ENCODE data around the gene SLC6A8. TPM values are rescaled to one million over a fixed set of nuclear protein-coding genes. Genes with fewer than 3 reads are reported as not detected.

SLC6A8 gene
- polyA plus RNA-seq, 1 experiment, result 6.9 TPM

DNA sequence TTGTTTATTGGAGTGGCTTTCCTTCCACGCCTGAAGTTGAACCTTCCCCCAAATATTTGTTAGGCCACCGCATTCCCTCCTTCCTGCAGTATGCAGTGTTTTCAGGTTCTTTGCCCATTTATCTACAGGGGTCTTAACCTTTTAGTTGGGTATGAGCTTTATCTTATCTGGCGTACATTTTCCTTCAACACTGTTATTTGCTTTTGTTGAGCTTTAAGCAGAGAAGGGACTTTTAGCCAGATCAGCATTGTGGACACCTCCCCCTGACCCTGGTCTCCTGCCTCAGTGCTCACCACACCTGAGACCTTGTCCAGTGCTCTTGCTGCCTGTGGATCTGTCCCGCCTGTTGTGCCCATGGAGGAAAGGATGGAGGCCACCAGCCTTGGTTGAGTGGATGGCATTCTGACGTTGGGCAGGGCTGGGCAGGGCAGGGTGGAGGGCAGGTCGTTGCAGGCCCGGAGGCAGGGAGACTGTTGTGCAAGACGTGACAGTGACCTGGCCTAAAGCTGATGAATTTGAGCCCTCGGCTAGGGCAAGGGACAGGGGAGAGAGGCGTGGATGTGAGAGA lies 41.7 kb upstream of the SLC6A8 start:
- H3K27ac ChIP-seq (ENCODE audit: low read depth, low read length), result no peak overlapping the region
- POLR2A ChIA-PET, result interaction anchor here (0.6 to 0.7 kb wide), 2 partner anchors 27 to 89 kb away, joined by 3 read pairs; no protein-coding TSS in a partner anchor
- H3K9me3 ChIP-seq (ENCODE audit: control insufficient read depth, insufficient read depth, low read length), result no peaks in the 10 kb centered on the region
- no peak overlapping the region for H3K4me3 ChIP-seq (ENCODE audit: low read depth, low read length)
- peaks cover 50% of the 10 kb centered on the region for H3K27me3 ChIP-seq (ENCODE audit: control insufficient read depth, insufficient read depth, low read length)
- TF ChIP-seq, protein P1, sequence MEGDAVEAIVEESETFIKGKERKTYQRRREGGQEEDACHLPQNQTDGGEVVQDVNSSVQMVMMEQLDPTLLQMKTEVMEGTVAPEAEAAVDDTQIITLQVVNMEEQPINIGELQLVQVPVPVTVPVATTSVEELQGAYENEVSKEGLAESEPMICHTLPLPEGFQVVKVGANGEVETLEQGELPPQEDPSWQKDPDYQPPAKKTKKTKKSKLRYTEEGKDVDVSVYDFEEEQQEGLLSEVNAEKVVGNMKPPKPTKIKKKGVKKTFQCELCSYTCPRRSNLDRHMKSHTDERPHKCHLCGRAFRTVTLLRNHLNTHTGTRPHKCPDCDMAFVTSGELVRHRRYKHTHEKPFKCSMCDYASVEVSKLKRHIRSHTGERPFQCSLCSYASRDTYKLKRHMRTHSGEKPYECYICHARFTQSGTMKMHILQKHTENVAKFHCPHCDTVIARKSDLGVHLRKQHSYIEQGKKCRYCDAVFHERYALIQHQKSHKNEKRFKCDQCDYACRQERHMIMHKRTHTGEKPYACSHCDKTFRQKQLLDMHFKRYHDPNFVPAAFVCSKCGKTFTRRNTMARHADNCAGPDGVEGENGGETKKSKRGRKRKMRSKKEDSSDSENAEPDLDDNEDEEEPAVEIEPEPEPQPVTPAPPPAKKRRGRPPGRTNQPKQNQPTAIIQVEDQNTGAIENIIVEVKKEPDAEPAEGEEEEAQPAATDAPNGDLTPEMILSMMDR (IDR thresholded peaks at IDR 0.05; ENCODE audit: low read depth, low read length), result no peak
- DNase-seq (ENCODE audit: low read depth, low spot score), result no peak
- CTCF ChIA-PET, result interaction anchor here (0.7 to 1.7 kb wide), 4 partner anchors 14 to 107 kb away, joined by 3 to 5 read pairs (median 3); no protein-coding TSS in a partner anchor

DNA sequence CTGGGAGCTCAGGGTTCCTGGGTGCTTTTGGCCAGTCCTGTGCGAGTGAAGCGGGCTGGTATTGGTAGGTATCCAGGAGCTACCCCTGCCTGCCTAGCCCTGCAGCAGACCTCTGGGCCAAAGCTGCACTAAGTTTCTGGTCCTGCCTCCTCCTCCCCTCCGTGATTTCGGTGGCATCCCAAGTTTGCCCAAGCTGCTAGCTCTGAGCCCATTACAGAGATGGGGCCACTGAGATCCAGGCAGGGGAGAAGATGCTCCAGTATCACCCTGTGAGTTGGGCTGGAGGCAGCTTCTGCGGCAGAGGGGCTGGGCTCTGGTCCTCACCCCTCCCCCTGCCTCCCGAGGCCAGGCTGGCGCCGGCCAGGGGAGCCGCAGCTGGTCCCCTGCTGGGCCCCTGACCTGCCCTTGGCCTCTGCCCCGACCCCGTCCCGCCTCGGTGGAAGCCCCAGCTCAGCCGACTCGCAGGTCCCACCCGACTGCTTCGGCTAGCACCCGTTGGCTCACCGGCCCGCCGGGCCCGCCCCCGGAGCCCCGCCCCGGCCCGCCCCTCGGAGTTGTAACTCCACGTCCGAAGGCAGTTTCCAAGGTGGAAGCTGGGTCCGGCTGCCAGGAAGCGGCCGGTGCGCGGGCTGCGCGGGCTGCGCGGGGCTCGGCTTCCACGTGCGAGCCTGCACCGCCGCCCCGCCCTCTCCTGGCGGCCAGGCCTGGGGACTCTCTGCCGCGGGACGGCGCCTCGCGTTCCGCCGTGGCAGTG lies 40.9 kb upstream of the SLC6A8 start, which contains the start of gene DUSP9:
Gene DUSP9, plus strand, starts transcription at position 584 of the 754 bp plus-strand sequence. CDS start 751 bp downstream, outside the sequence.
- H3K9me3 ChIP-seq (ENCODE audit: control insufficient read depth, insufficient read depth, low read length), result no peaks in the 10 kb centered on the region
- TF ChIP-seq, protein P1 (IDR thresholded peaks at IDR 0.05; ENCODE audit: low read depth, low read length), result no peak
- no peak for DNase-seq (ENCODE audit: low read depth, low spot score)
- POLR2A ChIA-PET, result interaction anchor here (0.6 to 0.7 kb wide), 2 partner anchors 28 to 89 kb away, joined by 3 read pairs; no protein-coding TSS in a partner anchor
- no peak within 1 kb of the TSS for H3K4me3 ChIP-seq (ENCODE audit: low read depth, low read length)
- CTCF ChIA-PET, result interaction anchor here (0.7 to 1.1 kb wide), 2 partner anchors 13 to 22 kb away, joined by 3 read pairs; no protein-coding TSS in a partner anchor
- no peak within 1 kb of the TSS for H3K27ac ChIP-seq (ENCODE audit: low read depth, low read length)
- H3K27me3 ChIP-seq (ENCODE audit: control insufficient read depth, insufficient read depth, low read length), result peaks cover 45% of the 10 kb centered on the region

DNA sequence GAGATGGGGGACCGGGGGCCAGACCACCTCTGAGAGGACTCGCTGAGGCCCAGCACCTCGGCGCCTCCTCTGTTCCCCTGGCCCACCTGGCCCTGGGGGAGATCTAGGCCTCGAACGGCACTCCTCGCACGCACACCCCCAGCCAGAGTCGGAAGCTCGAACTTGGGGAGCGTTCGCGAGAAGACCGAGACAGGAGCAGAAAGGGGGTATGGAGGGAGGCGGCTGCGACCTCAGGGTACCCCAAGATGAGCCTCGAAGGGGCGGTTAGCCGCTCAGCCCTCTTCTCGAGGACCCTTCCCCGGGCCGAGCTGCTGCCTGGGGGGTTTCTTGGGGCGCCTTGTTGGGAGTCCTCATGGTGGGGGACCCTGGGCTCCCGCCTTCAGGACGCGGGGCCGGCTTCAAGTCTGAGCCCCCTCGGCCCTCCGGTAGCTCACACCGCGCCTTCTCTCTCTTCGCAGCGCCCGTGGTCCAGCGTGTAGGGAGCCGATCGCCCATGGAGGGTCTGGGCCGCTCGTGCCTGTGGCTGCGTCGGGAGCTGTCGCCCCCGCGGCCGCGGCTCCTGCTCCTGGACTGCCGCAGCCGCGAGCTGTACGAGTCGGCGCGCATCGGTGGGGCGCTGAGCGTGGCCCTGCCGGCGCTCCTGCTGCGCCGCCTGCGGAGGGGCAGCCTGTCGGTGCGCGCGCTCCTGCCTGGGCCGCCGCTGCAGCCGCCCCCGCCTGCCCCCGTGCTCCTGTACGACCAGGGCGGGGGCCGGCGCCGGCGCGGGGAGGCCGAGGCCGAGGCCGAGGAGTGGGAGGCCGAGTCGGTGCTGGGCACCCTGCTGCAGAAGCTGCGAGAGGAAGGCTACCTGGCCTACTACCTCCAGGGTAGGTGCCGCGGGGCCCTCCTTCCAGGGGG lies 40.0 kb upstream of the SLC6A8 start:
- Histone ChIP-seq H3K27me3 (ENCODE audit: control insufficient read depth, insufficient read depth, low read length) (peaks cover 40% of the 10 kb centered on the region), H3K27ac (ENCODE audit: low read depth, low read length) (no peak overlapping the region), H3K4me3 (ENCODE audit: low read depth, low read length) (no peak overlapping the region), H3K9me3 (ENCODE audit: control insufficient read depth, insufficient read depth, low read length) (no peaks in the 10 kb centered on the region)
- no peak for DNase-seq (ENCODE audit: low read depth, low spot score)
- TF ChIP-seq, protein P1 (IDR thresholded peaks at IDR 0.05; ENCODE audit: low read depth, low read length), result no peak
- ChIA-PET CTCF (interaction anchor here (0.9 kb wide), 1 partner anchor 108 kb away, joined by 4 read pairs; no protein-coding TSS in a partner anchor), POLR2A (no interaction called here)

DNA sequence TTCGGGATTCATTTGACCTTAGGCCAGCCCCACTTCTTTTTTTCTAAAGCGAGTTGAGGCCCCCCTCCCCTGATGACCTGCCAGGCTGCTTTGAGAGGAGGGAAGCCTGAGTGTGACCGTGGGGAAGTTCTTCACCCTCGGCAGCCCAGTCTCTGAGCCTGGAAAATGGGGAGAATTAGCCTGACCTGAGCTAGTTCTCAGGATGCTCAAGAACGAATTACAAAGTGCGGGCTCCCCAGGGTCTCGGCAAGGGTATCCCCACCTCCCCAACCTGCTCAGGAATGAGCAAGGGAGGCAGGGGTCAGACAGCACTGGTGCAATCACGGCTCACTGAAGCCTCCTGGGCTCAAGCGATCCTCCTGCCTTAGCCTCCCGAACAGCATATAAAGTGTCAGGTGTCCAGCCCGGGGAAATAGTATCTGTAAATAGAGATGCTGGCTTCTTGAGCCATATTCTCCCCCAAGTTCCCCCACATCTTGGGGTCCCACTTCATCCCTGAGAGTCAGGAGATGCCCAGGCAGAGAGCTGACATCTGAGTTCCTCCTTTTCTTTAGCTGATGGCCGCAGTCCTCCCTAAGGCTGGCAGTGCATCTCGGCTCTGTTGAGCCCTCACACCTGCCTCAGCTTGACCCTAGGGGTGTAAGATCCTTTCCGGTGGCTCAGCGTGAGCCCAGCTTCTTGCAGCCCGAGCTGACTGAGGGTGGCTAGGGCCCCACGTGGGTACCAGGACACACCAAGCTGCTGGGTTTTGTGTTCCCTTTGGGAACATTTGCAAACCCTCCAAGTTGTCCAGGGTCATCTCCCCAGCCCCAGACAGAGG lies 39.2 kb upstream of the SLC6A8 start:
- CTCF ChIA-PET, result interaction anchor here (0.9 kb wide), 1 partner anchor 109 kb away, joined by 4 read pairs; no protein-coding TSS in a partner anchor
- Histone ChIP-seq H3K4me3 (ENCODE audit: low read depth, low read length) (no peak overlapping the region), H3K9me3 (ENCODE audit: control insufficient read depth, insufficient read depth, low read length) (no peaks in the 10 kb centered on the region), H3K27me3 (ENCODE audit: control insufficient read depth, insufficient read depth, low read length) (peaks cover 34% of the 10 kb centered on the region), H3K27ac (ENCODE audit: low read depth, low read length) (no peak overlapping the region)
- no peak for DNase-seq (ENCODE audit: low read depth, low spot score)
- POLR2A ChIA-PET, result no interaction called here
- TF ChIP-seq, protein P1 (IDR thresholded peaks at IDR 0.05; ENCODE audit: low read depth, low read length), result no peak

Measured in AG04450 (cell line).